ENCODE results near the gene RNASEH2A. TPM values are rescaled to one million over a fixed set of nuclear protein-coding genes. Genes with fewer than 3 reads are reported as not detected.
A peak's percentile ranks its signal among the peaks of the same experiment; 100 is the strongest.

RNASEH2A gene
- total RNA-seq, 1 donor from 2014 or later = 22.1 TPM

GRCh38 chr19:12828494-12828893 is 22.1 kb downstream of the RNASEH2A start:
- intact Hi-C loops (cut with micrococcal nuclease) = no loop called here
- no peak for DNase-seq
- no peak overlapping the region for H3K27ac Mint-ChIP-seq
- peaks cover 67% of the 10 kb centered on the region for H3K27me3 Mint-ChIP-seq
- TF ChIP-seq, protein P1, sequence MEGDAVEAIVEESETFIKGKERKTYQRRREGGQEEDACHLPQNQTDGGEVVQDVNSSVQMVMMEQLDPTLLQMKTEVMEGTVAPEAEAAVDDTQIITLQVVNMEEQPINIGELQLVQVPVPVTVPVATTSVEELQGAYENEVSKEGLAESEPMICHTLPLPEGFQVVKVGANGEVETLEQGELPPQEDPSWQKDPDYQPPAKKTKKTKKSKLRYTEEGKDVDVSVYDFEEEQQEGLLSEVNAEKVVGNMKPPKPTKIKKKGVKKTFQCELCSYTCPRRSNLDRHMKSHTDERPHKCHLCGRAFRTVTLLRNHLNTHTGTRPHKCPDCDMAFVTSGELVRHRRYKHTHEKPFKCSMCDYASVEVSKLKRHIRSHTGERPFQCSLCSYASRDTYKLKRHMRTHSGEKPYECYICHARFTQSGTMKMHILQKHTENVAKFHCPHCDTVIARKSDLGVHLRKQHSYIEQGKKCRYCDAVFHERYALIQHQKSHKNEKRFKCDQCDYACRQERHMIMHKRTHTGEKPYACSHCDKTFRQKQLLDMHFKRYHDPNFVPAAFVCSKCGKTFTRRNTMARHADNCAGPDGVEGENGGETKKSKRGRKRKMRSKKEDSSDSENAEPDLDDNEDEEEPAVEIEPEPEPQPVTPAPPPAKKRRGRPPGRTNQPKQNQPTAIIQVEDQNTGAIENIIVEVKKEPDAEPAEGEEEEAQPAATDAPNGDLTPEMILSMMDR (IDR thresholded peaks at IDR 0.05) = no peak
- ATAC-seq (ENCODE audit: low read depth) = peak; percentile 44
- H3K36me3 Mint-ChIP-seq (ENCODE audit: low read depth) = no peaks in the 10 kb centered on the region
- H3K4me3 Mint-ChIP-seq = no peak overlapping the region
- ChIA-PET POLR2A (interaction anchor here (0.5 kb wide), 1 partner anchor 51 kb away, joined by 4 read pairs; no protein-coding TSS in a partner anchor), CTCF (interaction anchor here (1.9 kb wide), 1 partner anchor 62 kb away, joined by 4 read pairs; no protein-coding TSS in a partner anchor)
- H3K9me3 Mint-ChIP-seq = peaks cover 3% of the 10 kb centered on the region
- peaks cover 18% of the 10 kb centered on the region for H3K4me1 Mint-ChIP-seq

- ChIA-PET CTCF (no interaction called here), POLR2A (no interaction called here)
- DNase-seq = no peak
- Mint-ChIP-seq H3K36me3 (ENCODE audit: low read depth) (no peaks in the 10 kb centered on the region), H3K9me3 (peaks cover 3% of the 10 kb centered on the region), H3K27me3 (peaks cover 70% of the 10 kb centered on the region), H3K4me3 (peak overlapping the region; percentile 41), H3K4me1 (peaks cover 24% of the 10 kb centered on the region), H3K27ac (no peak overlapping the region)
- TF ChIP-seq, protein P1 (IDR thresholded peaks at IDR 0.05) = no peak
- intact Hi-C loops (cut with micrococcal nuclease) = no loop called here
- ATAC-seq (ENCODE audit: low read depth) = no peak
Measured at GRCh38 chr19:12833418-12833737, 27.0 kb downstream of the RNASEH2A start.

DNA sequence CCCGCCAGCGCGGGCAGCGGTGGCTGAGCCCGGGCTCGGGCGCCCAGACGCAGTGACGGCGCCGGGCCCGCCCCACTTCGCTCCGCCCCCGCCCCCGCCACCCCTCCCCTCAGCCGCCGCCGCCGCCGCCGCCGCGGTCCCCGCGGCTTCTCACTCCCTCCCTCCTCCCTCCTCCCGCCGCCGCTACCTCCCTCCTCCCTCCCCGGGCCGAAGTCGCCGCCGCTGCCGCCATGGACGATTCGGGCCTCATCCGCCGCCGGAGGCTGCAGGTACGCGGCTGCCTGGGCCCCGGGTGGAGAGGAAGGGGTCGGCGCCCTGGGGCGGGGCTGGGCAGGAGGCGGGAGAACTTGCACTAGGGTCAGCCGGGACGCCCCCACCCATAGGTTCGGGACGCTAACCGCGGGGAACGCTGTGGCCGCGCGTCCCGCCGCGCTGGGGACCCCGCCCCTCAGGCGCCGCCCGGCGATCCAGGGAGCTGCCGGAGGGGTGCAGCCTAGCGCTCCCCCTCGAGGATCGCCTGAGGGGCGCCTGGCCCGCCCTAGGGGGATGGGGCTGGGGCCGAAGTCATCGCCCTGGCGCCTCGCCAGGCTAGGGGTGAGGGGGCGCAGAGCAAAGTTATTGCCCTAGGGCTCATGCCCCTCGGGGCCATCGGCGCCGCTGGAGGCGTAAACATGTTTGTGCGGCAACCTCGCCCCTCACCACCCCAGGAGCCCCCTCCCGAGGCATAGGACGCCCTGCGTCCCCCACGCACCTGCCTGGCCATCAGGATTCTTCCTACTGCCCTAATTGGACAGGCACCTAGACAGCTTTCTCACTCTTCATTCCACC is 27.6 kb downstream of the RNASEH2A start:
- TF ChIP-seq, protein P1 (IDR thresholded peaks at IDR 0.05) = no peak
- peaks cover 28% of the 10 kb centered on the region for H3K4me1 Mint-ChIP-seq
- peaks cover 3% of the 10 kb centered on the region for H3K9me3 Mint-ChIP-seq
- ATAC-seq (ENCODE audit: low read depth) = peak; percentile 18
- no peaks in the 10 kb centered on the region for H3K36me3 Mint-ChIP-seq (ENCODE audit: low read depth)
- intact Hi-C loops (cut with micrococcal nuclease) = no loop called here
- CTCF ChIA-PET = no interaction called here
- H3K4me3 Mint-ChIP-seq = peak overlapping the region; percentile 51
- H3K27ac Mint-ChIP-seq = no peak overlapping the region
- POLR2A ChIA-PET = interaction anchor here (0.6 kb wide), 1 partner anchor 280 kb away, joined by 3 read pairs; no protein-coding TSS in a partner anchor
- DNase-seq = no peak
- H3K27me3 Mint-ChIP-seq = peaks cover 66% of the 10 kb centered on the region

- intact Hi-C loops (cut with micrococcal nuclease) = no loop called here
- DNase-seq (no peak), ATAC-seq (ENCODE audit: low read depth) (no peak)
- peak within 1 kb of the TSS; percentile 51 for H3K4me3 Mint-ChIP-seq
- H3K36me3 Mint-ChIP-seq (ENCODE audit: low read depth) = no peaks in the 10 kb centered on the region
- H3K27me3 Mint-ChIP-seq = peaks cover 69% of the 10 kb centered on the region
- TF ChIP-seq, protein P1 (IDR thresholded peaks at IDR 0.05) = no peak
- H3K9me3 Mint-ChIP-seq = peaks cover 3% of the 10 kb centered on the region
- peaks cover 34% of the 10 kb centered on the region for H3K4me1 Mint-ChIP-seq
- H3K27ac Mint-ChIP-seq = no peak within 1 kb of the TSS
- POLR2A ChIA-PET = interaction anchor here (0.6 kb wide), 1 partner anchor 280 kb away, joined by 3 read pairs; no protein-coding TSS in a partner anchor
- CTCF ChIA-PET = no interaction called here
Measured at GRCh38 chr19:12834566-12834943, 28.2 kb downstream of the RNASEH2A start, which contains the start of gene RTBDN. RTBDN (minus strand) TSS chr19:12834579; CDS start chr19:12829979, 4,600 bp downstream.

- Mint-ChIP-seq H3K9me3 (peaks cover 3% of the 10 kb centered on the region), H3K4me1 (peaks cover 36% of the 10 kb centered on the region), H3K4me3 (no peak overlapping the region), H3K27me3 (peaks cover 67% of the 10 kb centered on the region), H3K36me3 (ENCODE audit: low read depth) (no peaks in the 10 kb centered on the region), H3K27ac (no peak overlapping the region)
- DNase-seq (no peak), ATAC-seq (ENCODE audit: low read depth) (no peak)
- TF ChIP-seq, protein P1 (IDR thresholded peaks at IDR 0.05) = no peak
- CTCF ChIA-PET = no interaction called here
- POLR2A ChIA-PET = interaction anchor here (0.6 kb wide), 1 partner anchor 281 kb away, joined by 3 read pairs; no protein-coding TSS in a partner anchor
- intact Hi-C loops (cut with micrococcal nuclease) = loop anchor here (5.0 kb wide), 1 partner anchor 267 kb away; the partner anchor contains the start of gene LYL1
Measured at GRCh38 chr19:12834976-12835757, 28.8 kb downstream of the RNASEH2A start.
